OCI-LY3 (cell line): ENCODE results near the gene H2BW1.
"Not testable (repeated sequence)": the region's sequence is repeated elsewhere in the genome, so short reads cannot be mapped to it uniquely, and the experiment has no call there.

Experiments used
- H2AFZ ChIP-seq: fragments of 200-600, 300-600 bp; shearing (Covaris generic); 2 replicates; pipeline ENCODE4 v1.6.0; 2014; ENCODE audit warnings: antibody characterized with exemption, low read depth, low read length
- H3K27ac ChIP-seq: fragments of 200-600, 300-600 bp; sonication (generic); 2 replicates; pipeline ENCODE4 v1.5.1; 2014; ENCODE audit warnings: mild to moderate bottlenecking, low read length, moderate library complexity, mixed read lengths
- H3K27me3 ChIP-seq: fragments of 200-600, 300-600 bp; sonication (generic); 2 replicates; pipeline ENCODE4 v1.6.1; 2014; ENCODE audit warnings: low read depth, low read length, mixed read lengths
- H3K36me3 ChIP-seq: fragments of 200-600, 300-600 bp; sonication (generic); replicated peaks from 2 replicates; pipeline ENCODE3; 2014; ENCODE audit warnings: low read depth, low read length, mixed read lengths
- H3K4me1 ChIP-seq: fragments of 300-600, 200-600 bp; sonication (generic); 2 replicates; pipeline ENCODE4 v1.6.1; 2014; ENCODE audit warnings: low read length, mixed read lengths
- H3K4me2 ChIP-seq: fragments of 200-600, 300-600 bp; sonication (generic); 2 replicates; pipeline ENCODE4 v1.6.1; 2014; ENCODE audit warnings: low read length, mixed read lengths
- H3K4me3 ChIP-seq: fragments of 300-600, 200-600 bp; sonication (generic); 2 replicates; pipeline ENCODE4 v1.5.1; 2014; ENCODE audit warnings: antibody characterized with exemption, mild to moderate bottlenecking, low read length, moderate library complexity
- H3K79me2 ChIP-seq: fragments of 300-600, 200-600 bp; shearing (Covaris generic); 2 replicates; pipeline ENCODE4 v1.6.1; 2014; ENCODE audit warnings: mild to moderate bottlenecking, low read length, mixed read lengths
- H3K9ac ChIP-seq: fragments of 300-600, 200-600 bp; shearing (Covaris generic); 2 replicates; pipeline ENCODE4 v1.6.0; 2014; ENCODE audit warnings: mild to moderate bottlenecking, low read length, moderate library complexity
- H3K9me3 ChIP-seq: fragments of 200-600, 300-600 bp; shearing (Covaris generic); 2 replicates; pipeline ENCODE4 v1.6.1; 2014; ENCODE audit warnings: low read length, mixed read lengths; ENCODE audit not compliant: insufficient read depth
- H4K20me1 ChIP-seq: fragments of 200-600, 300-600 bp; sonication (generic); 2 replicates; pipeline ENCODE4 v1.6.1; 2016; ENCODE audit warnings: low read length, mixed read lengths; ENCODE audit not compliant: insufficient read depth
- CTCF ChIP-seq: fragments of 200-600, 300-600 bp; sonication (generic); IDR thresholded peaks from 2 replicates; pipeline ENCODE4 v1.5.1; 2014; ENCODE audit warnings: antibody characterized with exemption, low read length, low read depth
- EZH2phosphoT487 ChIP-seq: fragments of 200-600 bp; shearing (Covaris generic); IDR thresholded peaks from 2 replicates; pipeline ENCODE4 v1.6.1; 2018; ENCODE audit warnings: antibody characterized with exemption, mixed run types, low read depth

H2BW1 gene

GRCh38 chrX:104041003-104041402, 27.5 kb upstream of the H2BW1 start:
- Histone ChIP-seq H4K20me1 (no peaks in the 10 kb centered on the region), H3K36me3 (no peaks in the 10 kb centered on the region), H3K9me3 (no peaks in the 10 kb centered on the region), H3K4me2 (no peak overlapping the region), H3K27me3 (no peaks in the 10 kb centered on the region), H3K27ac (no peak overlapping the region), H3K4me1 (no peaks in the 10 kb centered on the region), H3K4me3 (no peak overlapping the region), H2AFZ (no peak overlapping the region), H3K79me2 (no peaks in the 10 kb centered on the region), H3K9ac (no peak overlapping the region)
- TF ChIP-seq CTCF, result no peak
- TF ChIP-seq EZH2phosphoT487, result no peak

GRCh38 chrX:104039689-104040505, 26.4 kb upstream of the H2BW1 start, which contains the start of gene H2BW2:
H2BW2 (plus strand) TSS chrX:104039956; CDS start chrX:104039995, 39 bp downstream.
- Histone ChIP-seq H3K27me3 (no peaks in the 10 kb centered on the region), H3K4me1 (no peaks in the 10 kb centered on the region)
- TF ChIP-seq CTCF (no peak), EZH2phosphoT487 (no peak)

GRCh38 chrX:104018126-104018525, 4.6 kb upstream of the H2BW1 start:
- no peaks in the 10 kb centered on the region for H3K27me3 ChIP-seq
- H4K20me1 ChIP-seq, result no peaks in the 10 kb centered on the region
- no peak overlapping the region for H3K4me3 ChIP-seq

More at GRCh38 chrX:104039689-104040505, 26.4 kb upstream of the H2BW1 start, which contains the start of gene H2BW2:
- no peak within 1 kb of the TSS for H2AFZ ChIP-seq
- no peaks in the 10 kb centered on the region for H4K20me1 ChIP-seq
- H3K9me3 ChIP-seq, result no peaks in the 10 kb centered on the region
- H3K36me3 ChIP-seq, result no peaks in the 10 kb centered on the region
- H3K9ac ChIP-seq, result no peak within 1 kb of the TSS
- H3K79me2 ChIP-seq, result no peaks in the 10 kb centered on the region
- no peak within 1 kb of the TSS for H3K4me3 ChIP-seq
- H3K4me2 ChIP-seq, result no peak within 1 kb of the TSS
- H3K27ac ChIP-seq, result no peak within 1 kb of the TSS

GRCh38 chrX:104015576-104015975, 2.1 kb upstream of the H2BW1 start:
- H4K20me1 ChIP-seq, H3K4me2 ChIP-seq, H3K4me3 ChIP-seq, H3K27ac ChIP-seq, H3K9me3 ChIP-seq, H3K27me3 ChIP-seq, H3K9ac ChIP-seq, H3K79me2 ChIP-seq, H3K36me3 ChIP-seq, H3K4me1 ChIP-seq, H2AFZ ChIP-seq: not testable (repeated sequence)

More at GRCh38 chrX:104018126-104018525, 4.6 kb upstream of the H2BW1 start:
- Histone ChIP-seq H3K4me1 (no peaks in the 10 kb centered on the region), H3K36me3 (no peaks in the 10 kb centered on the region), H3K27ac (no peak overlapping the region), H3K9me3 (no peaks in the 10 kb centered on the region), H3K4me2 (no peak overlapping the region), H3K9ac (no peak overlapping the region), H3K79me2 (no peaks in the 10 kb centered on the region), H2AFZ (no peak overlapping the region)
- TF ChIP-seq EZH2phosphoT487, result no peak

GRCh38 chrX:104013158-104013557, 350 bp downstream of the H2BW1 start:
- no peaks in the 10 kb centered on the region for H3K4me1 ChIP-seq
- no peak overlapping the region for H2AFZ ChIP-seq
- H3K27ac ChIP-seq, result no peak overlapping the region
- H3K27me3 ChIP-seq, result no peaks in the 10 kb centered on the region
- no peak overlapping the region for H3K4me2 ChIP-seq
- TF ChIP-seq CTCF (no peak), EZH2phosphoT487 (no peak)
- H3K36me3 ChIP-seq, result no peaks in the 10 kb centered on the region
- H3K4me3 ChIP-seq, result no peak overlapping the region
- H3K9ac ChIP-seq, result no peak overlapping the region
- H3K9me3 ChIP-seq, result no peaks in the 10 kb centered on the region
- H3K79me2 ChIP-seq, result no peaks in the 10 kb centered on the region
- no peaks in the 10 kb centered on the region for H4K20me1 ChIP-seq
